ENCODE measurements around the gene EGFL7.

EGFL7 gene

DNA sequence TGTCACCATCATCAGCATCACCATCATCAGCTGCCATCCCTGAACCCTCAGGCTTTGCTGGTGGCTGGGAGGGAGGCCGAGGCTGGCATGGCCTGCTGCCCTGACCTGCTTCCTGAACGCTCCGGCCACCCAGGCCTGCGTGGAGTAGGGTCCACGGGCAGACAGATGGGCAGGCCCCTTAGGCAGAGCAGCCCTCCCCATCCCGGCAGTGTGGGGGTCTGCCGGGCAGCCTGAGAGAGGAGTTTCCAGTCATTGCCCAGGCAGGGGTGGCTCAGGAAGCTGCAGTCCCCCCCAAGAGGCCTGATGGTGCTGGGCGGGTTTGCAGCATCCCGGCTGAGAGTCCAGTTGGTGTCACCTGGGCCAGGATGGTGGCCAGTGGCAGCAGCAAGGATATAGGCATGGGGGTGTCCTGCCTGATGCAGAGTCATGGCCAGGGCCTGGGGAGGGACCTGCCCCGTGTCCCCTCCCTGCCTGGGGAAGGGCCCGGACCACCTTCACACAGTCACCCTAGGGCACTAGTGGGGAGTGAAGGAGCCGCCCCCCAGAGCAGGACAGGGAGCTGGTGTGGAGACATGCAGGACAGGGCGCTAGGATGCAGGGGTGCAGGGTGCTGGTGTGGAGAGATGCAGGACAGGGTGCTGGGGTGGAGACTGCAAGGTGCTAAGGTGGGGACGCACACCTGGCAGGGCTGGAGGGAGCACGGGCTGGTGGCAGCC, 7.7 kb upstream of the EGFL7 start:
- TF ChIP-seq, protein P1, sequence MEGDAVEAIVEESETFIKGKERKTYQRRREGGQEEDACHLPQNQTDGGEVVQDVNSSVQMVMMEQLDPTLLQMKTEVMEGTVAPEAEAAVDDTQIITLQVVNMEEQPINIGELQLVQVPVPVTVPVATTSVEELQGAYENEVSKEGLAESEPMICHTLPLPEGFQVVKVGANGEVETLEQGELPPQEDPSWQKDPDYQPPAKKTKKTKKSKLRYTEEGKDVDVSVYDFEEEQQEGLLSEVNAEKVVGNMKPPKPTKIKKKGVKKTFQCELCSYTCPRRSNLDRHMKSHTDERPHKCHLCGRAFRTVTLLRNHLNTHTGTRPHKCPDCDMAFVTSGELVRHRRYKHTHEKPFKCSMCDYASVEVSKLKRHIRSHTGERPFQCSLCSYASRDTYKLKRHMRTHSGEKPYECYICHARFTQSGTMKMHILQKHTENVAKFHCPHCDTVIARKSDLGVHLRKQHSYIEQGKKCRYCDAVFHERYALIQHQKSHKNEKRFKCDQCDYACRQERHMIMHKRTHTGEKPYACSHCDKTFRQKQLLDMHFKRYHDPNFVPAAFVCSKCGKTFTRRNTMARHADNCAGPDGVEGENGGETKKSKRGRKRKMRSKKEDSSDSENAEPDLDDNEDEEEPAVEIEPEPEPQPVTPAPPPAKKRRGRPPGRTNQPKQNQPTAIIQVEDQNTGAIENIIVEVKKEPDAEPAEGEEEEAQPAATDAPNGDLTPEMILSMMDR (IDR thresholded peaks at IDR 0.05; ENCODE audit: low read depth, low read length, missing control alignments): no peak
- H3K4me3 ChIP-seq (ENCODE audit: low read depth, low read length): no peak overlapping the region
- no peak for DNase-seq (ENCODE audit: low read depth)

DNA sequence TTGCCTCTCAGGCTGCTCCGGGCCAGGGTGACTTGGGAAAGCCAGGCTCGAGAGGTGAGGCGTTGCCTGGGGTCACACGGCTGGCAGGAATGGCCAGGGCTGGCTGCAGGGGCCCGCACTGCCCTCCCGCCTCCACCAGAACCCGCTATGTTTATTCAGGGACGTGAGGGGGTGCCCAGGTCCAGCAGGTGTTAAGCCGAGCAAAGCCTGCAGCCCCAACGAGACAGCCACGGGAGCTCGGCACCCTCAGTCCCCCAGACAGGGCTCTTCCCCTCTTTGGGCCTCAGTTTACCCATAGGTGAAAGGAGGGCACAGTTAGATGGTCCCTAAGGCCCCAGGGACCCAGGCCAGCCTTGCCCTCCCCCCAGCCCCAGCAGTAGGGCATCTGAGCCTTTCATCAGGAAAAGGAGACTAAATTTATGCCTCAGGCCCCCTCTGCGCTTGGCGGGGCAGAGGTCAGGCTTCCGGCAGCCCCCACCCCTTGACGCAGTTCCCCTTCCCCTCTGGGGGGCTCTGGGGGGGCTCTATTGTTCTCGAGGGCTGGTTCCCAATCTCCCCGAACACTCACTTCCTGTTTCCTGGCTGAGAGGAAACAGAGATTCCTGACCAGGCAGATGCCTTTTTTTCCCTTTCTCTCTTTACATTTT, 7.1 kb upstream of the EGFL7 start:
- H3K4me3 ChIP-seq (ENCODE audit: low read depth, low read length): no peak overlapping the region
- TF ChIP-seq, protein P1 (IDR thresholded peaks at IDR 0.05; ENCODE audit: low read depth, low read length, missing control alignments): no peak
- no peak for DNase-seq (ENCODE audit: low read depth)

DNA sequence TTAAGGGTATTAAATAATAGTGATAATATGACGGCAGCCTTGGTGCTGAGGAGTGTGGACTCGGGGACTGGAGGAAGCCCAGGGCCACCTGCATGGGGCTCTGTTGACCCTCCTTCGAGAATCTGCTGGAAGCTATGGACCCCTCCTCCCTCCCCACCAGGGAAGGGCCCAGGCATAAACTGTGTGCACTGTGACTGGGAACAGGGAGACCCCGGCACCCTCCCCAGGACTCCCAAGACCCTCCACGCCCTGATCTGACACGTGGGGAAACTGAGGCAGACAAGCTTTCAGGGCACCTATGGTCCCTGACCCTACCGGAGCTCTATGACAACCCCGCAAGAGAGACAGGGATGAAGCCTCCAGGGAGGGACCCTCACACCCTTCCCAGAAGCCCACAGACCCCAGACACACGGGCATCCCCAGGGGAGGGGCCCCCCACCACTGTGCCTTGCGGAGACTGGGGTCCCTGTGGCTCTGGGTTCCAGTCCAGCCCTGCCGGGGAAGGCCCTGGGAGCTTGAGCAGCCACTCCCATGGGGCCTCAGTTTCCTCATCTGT, 6.5 kb upstream of the EGFL7 start:
- H3K4me3 ChIP-seq (ENCODE audit: low read depth, low read length): no peak overlapping the region
- DNase-seq (ENCODE audit: low read depth): no peak
- TF ChIP-seq, protein P1 (IDR thresholded peaks at IDR 0.05; ENCODE audit: low read depth, low read length, missing control alignments): no peak

DNA sequence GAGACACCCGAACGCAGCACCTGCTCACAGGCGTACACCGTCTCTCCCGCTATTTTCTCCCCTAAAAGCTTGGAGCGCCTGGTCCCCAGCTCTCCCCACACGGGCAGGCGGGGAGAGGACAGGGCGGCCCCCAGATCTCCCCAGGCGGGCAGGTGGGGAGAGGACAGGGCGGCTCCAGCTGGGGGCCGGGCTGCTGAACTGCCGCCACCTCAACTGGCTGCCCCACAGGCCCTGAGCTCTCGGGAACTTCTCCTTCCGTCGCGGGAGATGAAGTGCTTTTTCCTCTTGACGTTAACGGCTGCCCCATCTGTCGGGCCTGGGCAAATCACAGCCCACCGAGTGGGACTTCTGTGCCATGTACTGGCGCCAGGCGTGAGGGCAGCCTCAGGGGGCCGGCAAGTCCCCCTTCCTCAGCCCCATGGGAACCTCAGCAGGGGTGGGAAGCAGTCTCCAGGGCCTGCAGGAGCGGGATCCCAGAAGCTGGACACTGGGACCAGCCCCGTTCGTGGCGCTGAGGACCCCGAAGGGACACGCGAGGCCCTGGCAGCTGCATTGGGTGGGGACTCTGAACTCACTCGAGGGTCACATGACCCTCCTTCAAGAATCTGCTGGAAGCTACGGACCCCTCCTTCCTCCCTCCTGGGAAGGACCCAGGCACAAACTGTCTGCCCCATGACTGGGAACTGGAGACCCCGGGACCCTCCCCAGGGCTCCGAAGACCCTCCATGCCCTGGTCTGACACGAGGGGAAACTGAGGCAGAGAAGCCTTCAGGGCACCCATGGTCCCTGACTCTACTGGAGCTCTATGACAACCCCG, 5.7 kb upstream of the EGFL7 start:
- TF ChIP-seq, protein P1 (IDR thresholded peaks at IDR 0.05; ENCODE audit: low read depth, low read length, missing control alignments): no peak
- no peak overlapping the region for H3K4me3 ChIP-seq (ENCODE audit: low read depth, low read length)
- no peak for DNase-seq (ENCODE audit: low read depth)

DNA sequence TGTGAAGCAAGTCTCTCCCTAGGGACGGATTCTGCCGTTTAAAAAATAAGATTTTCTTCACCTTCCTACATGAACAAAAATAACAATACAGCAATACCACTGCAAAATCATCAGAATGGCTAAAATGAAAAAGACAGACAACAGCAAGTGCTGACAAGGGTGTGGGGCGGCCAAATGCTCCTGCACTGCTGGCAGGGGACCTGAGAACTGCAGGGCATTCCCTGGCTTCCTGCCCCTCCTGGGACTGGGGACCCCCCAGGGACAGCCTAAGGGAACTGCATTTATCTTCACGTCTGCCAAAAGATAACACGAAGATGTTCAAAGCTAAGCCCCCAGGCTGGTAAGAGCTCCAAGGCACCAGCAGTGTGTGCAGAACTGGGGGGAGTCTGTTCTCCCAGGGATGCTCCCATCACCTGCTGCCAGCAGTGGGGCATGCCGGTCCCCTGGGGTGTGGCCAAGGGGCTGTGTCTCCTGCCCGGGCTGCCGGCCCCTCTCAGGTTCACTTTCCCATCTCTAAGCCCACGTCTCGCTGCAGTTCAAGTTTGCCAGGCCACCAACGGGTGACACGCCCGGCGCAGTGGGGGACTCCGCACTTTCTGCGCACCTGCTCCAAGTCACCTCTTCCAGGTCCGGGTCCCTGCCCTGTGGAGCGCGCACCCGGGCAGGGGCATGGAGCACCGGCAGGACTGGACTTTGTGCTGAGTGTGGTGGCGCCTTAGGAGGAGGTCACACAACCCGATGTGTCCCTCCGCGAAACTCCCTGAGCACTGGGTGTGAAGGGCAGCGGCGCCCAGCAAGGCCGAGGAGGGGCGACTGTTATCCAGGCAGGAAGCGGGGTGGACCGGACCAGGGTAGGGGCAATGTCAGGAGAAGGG, 4.5 kb upstream of the EGFL7 start:
- TF ChIP-seq, protein P1 (IDR thresholded peaks at IDR 0.05; ENCODE audit: low read depth, low read length, missing control alignments): no peak
- no peak for DNase-seq (ENCODE audit: low read depth)
- no peak overlapping the region for H3K4me3 ChIP-seq (ENCODE audit: low read depth, low read length)

DNA sequence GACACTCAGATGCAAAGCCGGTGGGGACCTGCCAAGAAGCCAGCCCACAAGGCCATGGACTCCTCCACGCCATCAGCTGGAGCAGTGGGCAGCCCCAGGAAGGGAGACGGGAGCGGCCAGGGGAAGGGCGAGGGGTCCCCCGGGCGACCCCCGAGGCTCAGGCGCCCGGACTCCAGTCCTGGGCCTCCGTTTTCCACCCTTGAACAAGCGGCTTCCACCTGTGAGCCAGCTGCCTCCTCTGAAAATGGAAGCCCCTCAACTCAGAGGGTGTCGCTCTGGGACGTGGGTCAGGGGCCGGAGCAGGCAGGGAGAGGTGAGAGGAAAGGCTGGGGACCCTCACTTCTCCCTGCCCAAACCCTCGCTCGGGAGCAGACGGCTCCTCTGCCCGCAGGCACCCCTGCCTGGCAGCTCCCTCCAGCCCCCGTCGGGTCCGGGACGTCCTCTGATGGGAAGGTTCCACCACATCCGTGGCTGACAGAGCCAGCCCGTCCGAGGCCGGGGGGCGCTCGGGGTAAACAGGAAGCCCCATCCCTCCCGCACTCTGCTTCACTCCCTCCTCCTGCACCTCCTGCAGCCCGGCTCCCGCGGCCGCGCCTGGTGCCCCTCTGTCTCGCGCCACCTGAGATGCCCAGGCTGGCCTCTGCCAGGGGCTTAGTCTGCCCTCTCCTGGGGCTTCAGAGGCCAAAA, 3.7 kb upstream of the EGFL7 start:
- DNase-seq (ENCODE audit: low read depth): no peak
- no peak overlapping the region for H3K4me3 ChIP-seq (ENCODE audit: low read depth, low read length)
- TF ChIP-seq, protein P1 (IDR thresholded peaks at IDR 0.05; ENCODE audit: low read depth, low read length, missing control alignments): no peak

Measured in GM12864 (cell line).